GM12864 (cell line): ENCODE results near the gene CD46.
"Not testable (repeated sequence)": the region's sequence is repeated elsewhere in the genome, so short reads cannot be mapped to it uniquely, and the experiment has no call there.

Experiments
- DNase-seq: peaks from one replicate; pipeline ENCODE4 v3.0.0-alpha.2; 2011; ENCODE audit warnings: low read depth
- H3K4me3 ChIP-seq: 2 replicates; pipeline ENCODE4 v1.5.1; 2011; ENCODE audit warnings: mild to moderate bottlenecking, low read depth, low read length, control low read depth
- TF ChIP-seq, protein P1 (sequence below): IDR thresholded peaks from 2 replicates; pipeline ENCODE4 v1.5.1; 2011; ENCODE audit warnings: low read depth, mild to moderate bottlenecking, moderate library complexity, low read length, control low read depth, inconsistent platforms; ENCODE audit errors: missing control alignments

CD46 gene

DNA sequence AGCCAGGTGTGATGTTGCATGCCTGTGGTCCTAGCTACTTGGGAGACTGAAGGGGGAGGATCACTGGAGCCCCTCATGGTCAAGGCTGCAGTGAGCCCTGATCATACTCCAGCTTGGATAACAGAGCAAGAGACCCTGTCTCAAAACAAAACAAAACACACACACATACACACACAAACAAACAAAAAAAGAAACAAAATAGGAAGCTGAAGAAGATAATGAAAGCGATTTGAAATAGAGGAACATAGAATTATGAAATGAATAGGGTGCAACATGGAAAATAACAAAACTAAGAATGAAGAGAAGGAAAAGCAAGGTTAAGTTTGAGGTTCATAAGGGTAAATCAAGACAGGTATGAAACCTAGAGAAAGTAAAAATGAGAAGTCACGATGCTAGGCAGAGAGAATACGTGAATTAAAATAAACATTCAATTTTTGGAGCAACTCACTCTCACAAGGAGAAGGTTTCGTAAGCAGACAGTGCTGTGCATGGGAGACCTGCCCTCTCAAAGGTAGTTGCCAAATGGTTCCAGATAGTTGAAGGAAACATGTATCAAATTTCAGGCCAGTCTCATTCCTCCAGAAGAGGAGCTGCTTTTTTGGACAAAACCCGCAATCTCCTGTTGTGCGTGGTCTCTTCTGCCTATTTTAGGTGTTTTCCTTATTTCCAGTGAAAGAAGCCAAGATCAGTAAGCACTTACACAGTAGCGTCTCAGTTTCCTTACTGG is 3.3 kb downstream of the CD46 start:
- TF ChIP-seq, protein P1, sequence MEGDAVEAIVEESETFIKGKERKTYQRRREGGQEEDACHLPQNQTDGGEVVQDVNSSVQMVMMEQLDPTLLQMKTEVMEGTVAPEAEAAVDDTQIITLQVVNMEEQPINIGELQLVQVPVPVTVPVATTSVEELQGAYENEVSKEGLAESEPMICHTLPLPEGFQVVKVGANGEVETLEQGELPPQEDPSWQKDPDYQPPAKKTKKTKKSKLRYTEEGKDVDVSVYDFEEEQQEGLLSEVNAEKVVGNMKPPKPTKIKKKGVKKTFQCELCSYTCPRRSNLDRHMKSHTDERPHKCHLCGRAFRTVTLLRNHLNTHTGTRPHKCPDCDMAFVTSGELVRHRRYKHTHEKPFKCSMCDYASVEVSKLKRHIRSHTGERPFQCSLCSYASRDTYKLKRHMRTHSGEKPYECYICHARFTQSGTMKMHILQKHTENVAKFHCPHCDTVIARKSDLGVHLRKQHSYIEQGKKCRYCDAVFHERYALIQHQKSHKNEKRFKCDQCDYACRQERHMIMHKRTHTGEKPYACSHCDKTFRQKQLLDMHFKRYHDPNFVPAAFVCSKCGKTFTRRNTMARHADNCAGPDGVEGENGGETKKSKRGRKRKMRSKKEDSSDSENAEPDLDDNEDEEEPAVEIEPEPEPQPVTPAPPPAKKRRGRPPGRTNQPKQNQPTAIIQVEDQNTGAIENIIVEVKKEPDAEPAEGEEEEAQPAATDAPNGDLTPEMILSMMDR = no peak
- H3K4me3 ChIP-seq = no peak overlapping the region
- DNase-seq = no peak

DNA sequence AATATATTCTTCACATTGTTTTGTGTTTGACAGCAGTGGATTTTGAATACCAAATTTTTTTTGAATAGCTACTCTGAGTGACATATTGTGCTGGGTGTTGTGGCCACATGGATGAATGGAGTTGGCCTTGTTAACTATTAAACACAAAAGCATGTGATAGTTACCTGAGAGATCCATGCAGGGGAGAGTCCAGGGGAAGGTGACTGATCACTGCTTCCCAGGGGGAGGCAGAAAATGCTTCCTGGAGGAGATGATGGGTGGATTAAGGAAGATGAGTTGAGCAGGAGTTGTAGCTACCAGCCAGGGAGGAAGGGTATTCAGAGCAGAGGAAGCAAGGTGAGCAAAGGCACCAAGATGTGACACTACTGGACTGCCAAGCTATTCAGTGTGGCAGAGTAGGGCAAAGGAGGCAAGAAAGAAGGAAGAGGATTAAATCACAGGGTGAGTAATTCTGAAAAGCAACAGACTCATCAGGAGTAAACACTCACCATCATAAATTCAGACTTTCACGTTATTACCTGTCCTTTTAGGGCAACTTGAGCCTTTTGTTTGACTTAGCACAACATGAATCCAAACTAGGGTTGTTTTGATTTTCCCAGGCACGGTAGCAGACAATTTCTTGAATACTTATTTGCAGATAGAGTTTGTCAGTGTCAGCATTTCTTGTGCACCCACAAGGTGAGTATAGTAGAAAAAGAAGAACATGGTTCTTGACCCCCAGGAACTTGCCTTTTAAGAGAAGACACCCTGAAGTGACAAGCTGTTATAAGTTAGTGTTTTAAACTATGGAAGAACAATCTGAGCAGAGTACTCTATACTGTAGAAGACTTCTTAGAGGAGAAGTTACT is 4.2 kb downstream of the CD46 start:
- no peak for DNase-seq
- TF ChIP-seq, protein P1 = no peak
- H3K4me3 ChIP-seq = no peak overlapping the region

DNA sequence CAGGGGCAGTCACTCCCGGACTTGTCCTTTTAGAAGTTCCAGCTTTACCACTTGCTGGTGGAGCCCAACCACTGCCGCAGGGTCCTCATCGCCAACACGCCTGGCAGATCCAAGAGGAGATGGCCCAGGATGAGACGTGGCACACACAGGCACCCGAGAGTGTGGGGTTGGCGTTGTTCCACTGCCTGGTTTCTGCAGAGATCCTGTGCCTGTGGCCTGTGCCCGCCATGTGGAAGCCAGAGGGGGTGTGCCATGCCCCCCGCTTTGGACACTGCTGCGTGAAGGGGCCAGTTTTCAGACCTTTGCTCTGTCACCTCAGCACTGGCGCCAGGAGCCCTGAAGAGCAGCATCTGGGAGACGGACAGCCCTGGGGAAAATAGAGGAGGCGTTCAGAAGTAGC is 10.8 kb downstream of the CD46 start:
- TF ChIP-seq, protein P1 = no peak

DNA sequence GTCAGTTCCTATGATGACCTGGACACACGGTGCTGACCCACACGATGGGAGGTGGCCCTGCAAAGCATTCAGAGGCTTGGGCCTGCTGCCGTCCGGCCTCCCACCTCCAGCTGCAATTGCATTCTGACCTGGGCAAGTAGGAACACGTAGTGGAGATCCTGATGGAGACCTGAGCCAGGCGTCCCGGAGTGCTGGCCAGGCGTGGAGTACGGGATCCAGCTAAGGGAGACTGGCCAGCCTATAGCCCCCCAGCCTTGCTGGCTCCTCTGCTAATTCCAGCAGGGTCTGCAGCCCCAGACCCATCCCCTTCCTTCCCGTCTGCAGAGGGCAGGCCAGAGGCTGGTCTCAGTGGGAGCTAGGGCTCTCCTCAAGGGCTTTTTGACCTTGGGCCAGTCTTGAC is 11.2 kb downstream of the CD46 start:
- no peak overlapping the region for H3K4me3 ChIP-seq
- no peak for DNase-seq
- TF ChIP-seq, protein P1 = no peak

More for the DNA sequence above, 10.8 kb downstream of the CD46 start:
- DNase-seq = no peak
- no peak overlapping the region for H3K4me3 ChIP-seq

DNA sequence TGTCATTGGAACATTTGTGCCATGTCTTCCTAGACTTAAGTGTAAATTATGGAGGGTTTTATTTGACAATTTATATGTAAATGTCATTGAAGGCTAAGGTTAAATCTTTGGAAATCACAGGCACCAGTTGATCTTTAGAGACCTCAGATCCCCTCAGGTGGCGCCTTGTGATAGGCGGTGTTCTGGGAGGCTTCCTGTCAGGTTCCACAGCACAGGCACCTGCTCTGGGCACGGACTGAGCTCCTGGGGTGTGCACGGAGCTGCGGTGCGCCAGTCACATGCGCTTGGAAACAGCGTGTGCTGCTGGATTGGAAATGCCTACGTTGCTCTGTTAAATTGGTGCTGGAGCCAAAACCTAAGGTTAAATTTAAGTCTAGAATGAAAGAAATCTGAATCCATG is 12.1 kb downstream of the CD46 start:
- no peak overlapping the region for H3K4me3 ChIP-seq
- TF ChIP-seq, protein P1 = no peak
- no peak for DNase-seq

- no peak overlapping the region for H3K4me3 ChIP-seq
- no peak for DNase-seq
- TF ChIP-seq, protein P1 = no peak
Observed at GRCh38 chr1:207766569-207766968, 14.7 kb downstream of the CD46 start.

DNA sequence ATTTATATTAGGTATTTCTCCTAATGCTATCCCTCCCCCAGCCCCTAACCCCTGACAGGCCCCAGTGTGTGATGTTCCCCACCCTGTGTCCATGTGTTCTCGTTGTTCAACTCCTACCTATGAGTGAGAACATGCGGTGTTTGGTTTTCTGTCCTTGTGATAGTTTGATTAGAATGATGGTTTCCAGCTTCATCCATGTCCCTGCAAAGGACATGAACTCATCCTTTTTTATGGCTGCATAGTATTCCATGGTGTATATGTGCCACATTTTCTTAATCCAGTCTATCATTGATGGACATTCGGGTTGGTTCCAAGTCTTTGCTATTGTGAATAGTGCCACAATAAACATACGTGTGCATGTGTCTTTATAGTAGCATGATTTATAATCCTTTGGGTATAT is 18.7 kb downstream of the CD46 start:
- H3K4me3 ChIP-seq = not testable (repeated sequence)

GRCh38 chr1:207776045-207776444 is 24.2 kb downstream of the CD46 start:
- not testable (repeated sequence) for DNase-seq, H3K4me3 ChIP-seq

More for the DNA sequence above, 18.7 kb downstream of the CD46 start:
- not testable (repeated sequence) for DNase-seq

DNA sequence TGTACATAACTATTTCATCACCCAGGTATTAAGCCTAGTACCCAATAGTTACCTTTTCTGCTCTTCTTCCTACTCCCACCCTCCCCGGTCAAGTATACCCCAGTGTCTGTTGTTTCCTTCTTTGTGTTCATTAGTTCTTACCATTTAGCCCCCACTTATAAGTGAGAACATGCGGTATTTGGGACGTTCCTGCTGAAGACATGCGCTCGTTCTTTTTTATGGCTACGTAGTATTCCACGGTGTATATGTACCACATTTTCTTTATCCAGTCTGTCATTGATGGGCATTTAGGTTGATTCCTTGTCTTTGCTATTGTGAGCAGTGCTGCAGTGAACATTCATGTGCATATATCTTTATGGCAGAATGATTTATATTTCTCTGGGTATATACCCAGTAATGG is 25.6 kb downstream of the CD46 start:
- DNase-seq, H3K4me3 ChIP-seq: not testable (repeated sequence)
